HepG2 (cell line): Measurements from ENCODE around the gene SEC16A. TPM values are rescaled to one million over a fixed set of nuclear protein-coding genes. Genes with fewer than 3 reads are reported as not detected.

Source experiments
- ATAC-seq: fragments of 200-7000 bp; cut with Tn5 transposase; 3 replicates; pipeline ENCODE4 v1.9.1; 2020; ENCODE audit warnings: mild to moderate bottlenecking, moderate library complexity
- BruUV-seq: library from RNA; stranded (reverse); fragments of 400-500 nt; replicated peaks from 2 replicates; lab custom pipeline; 2021; lab: Mats Ljungman, UMichigan
- CTCF ChIA-PET: fragments of 300-600 bp; formaldehyde crosslinking; extraction: SDS; loops from one replicate; lab custom pipeline; 2021; ENCODE audit warnings: low total read pairs, inconsistent platforms, low intra/inter-chr PET ratio; lab: Yijun Ruan, JAX
- POLR2A ChIA-PET: fragments of 350-600 bp; sonication (Branson Sonifier 250); formaldehyde crosslinking; loops from one replicate; lab custom pipeline; 2020; ENCODE audit warnings: antibody characterized with exemption, inconsistent platforms; lab: Yijun Ruan, JAX
- DNase-seq: peaks from one replicate; pipeline ENCODE4 v3.0.0-alpha.2; 2015; ENCODE audit warnings: low spot score
- FAIRE-seq: peaks from 3 replicates; lab custom pipeline; 2011; peaks lifted over from hg19 to GRCh38; lab: Jason Lieb, UNC
- H2AFZ ChIP-seq: one replicate; pipeline ENCODE4 v1.6.1; 2011; ENCODE audit warnings: low read length, inconsistent platforms
- H3K27ac ChIP-seq: fragments of 300-600 bp; 3 replicates; pipeline ENCODE4 v1.8.0; 2011; ENCODE audit warnings: mixed run types, mild to moderate bottlenecking, mixed read lengths, low read length, inconsistent platforms; ENCODE audit not compliant: insufficient read depth; ENCODE audit errors: extremely low read length
- H3K27me3 ChIP-seq, 2 experiments: fragments of 200-600 bp in 1 of 2; 2 replicates in 1 of 2; 3 replicates in 1 of 2; pipeline versions ENCODE4 v1.6.0 to v1.8.0; 2011; ENCODE audit warnings: low read length in 2 of 2, mild to moderate bottlenecking in 2 of 2, moderate library complexity in 2 of 2, inconsistent platforms in 1 of 2; ENCODE audit not compliant: insufficient read depth in 2 of 2, control insufficient read depth in 1 of 2
- H3K36me3 ChIP-seq, 2 experiments: fragments of 200-600 bp in 1 of 2; replicated peaks in 1 of 2; 2 replicates in 1 of 2; 3 replicates in 1 of 2; pipeline versions ENCODE4 v1.5.1 to v1.8.0; 2011; ENCODE audit warnings: low read length in 2 of 2, inconsistent platforms in 1 of 2; ENCODE audit not compliant: insufficient read depth in 2 of 2, control insufficient read depth in 1 of 2
- H3K4me1 ChIP-seq: 2 replicates; pipeline ENCODE4 v1.5.1; 2012; ENCODE audit warnings: low read length, inconsistent platforms; ENCODE audit not compliant: insufficient read depth
- H3K4me2 ChIP-seq: 2 replicates; pipeline ENCODE4 v1.6.0; 2011; ENCODE audit warnings: low read depth, low read length, inconsistent platforms
- H3K4me3 ChIP-seq, 3 experiments: fragments of 200-600 bp in 1 of 3; sonication (generic), shearing (Covaris generic) in 1 of 3; replicated peaks in 1 of 3; 2 replicates each; pipeline ENCODE4 v1.5.1; 2011 to 2016; ENCODE audit warnings: low read length in 3 of 3, inconsistent platforms in 2 of 3, low read depth in 2 of 3, mild to moderate bottlenecking in 2 of 3, control low read depth in 1 of 3, mixed read lengths in 1 of 3; ENCODE audit not compliant: insufficient read depth in 1 of 3
- H3K79me2 ChIP-seq: one replicate; pipeline ENCODE4 v1.6.1; 2011; ENCODE audit warnings: low read length, inconsistent platforms; ENCODE audit not compliant: insufficient read depth
- H3K9ac ChIP-seq: 2 replicates; pipeline ENCODE4 v1.6.0; 2011; ENCODE audit warnings: mild to moderate bottlenecking, low read depth, low read length, inconsistent platforms; ENCODE audit not compliant: insufficient read depth
- H3K9me3 ChIP-seq: 2 replicates; pipeline ENCODE4 v1.5.1; 2012; ENCODE audit warnings: mild to moderate bottlenecking, low read length
- H4K20me1 ChIP-seq: 2 replicates; pipeline ENCODE4 v1.6.0; 2011; ENCODE audit warnings: inconsistent platforms, mild to moderate bottlenecking, low read length, moderate library complexity; ENCODE audit not compliant: insufficient read depth
- BCL3 ChIP-seq: sonication (generic); formaldehyde crosslinking; IDR thresholded peaks from 2 replicates; pipeline ENCODE4 v1.5.1; 2020; ENCODE audit warnings: mild to moderate bottlenecking, missing genetic modification reagents, moderate library complexity
- BRF2 ChIP-seq: sonication (generic); formaldehyde crosslinking; IDR thresholded peaks from 2 replicates; pipeline ENCODE4 v1.8.1; 2022; ENCODE audit warnings: mild to moderate bottlenecking, missing genetic modification reagents
- ZBTB33 ChIP-seq: sonication (generic); formaldehyde crosslinking; IDR thresholded peaks from 2 replicates; pipeline ENCODE4 v1.4.0; 2020; ENCODE audit warnings: missing genetic modification reagents
- WGBS: methylation state at CpG from one replicate; pipeline ENCODE4 v1.1.6; 2017; ENCODE audit warnings: low lambda C conversion rate; 5-methylcytosine and 5-hydroxymethylcytosine counted together
- in situ Hi-C: cut with HindIII; loops from 2 replicates; pipeline ENCODE4 v1.10.0; 2017; ENCODE audit warnings: low pct_unique_long_range_greater_than_20kb; ENCODE audit not compliant: extremely low pct_ligation_motif_present
- intact Hi-C: fragments of 100-400 bp; cut with micrococcal nuclease; formaldehyde crosslinking; loops from one replicate; pipeline ENCODE4 v1.10.0; 2022; ENCODE audit not compliant: unreplicated experiment
- polyA plus RNA-seq, 8 experiments: library from polyadenylated mRNA; depleted of rRNA in 3 of 8; stranded (reverse) in 7 of 8; unstranded in 1 of 8; fragments of >200 nt; fragmentation: Illumina TruSeq in 4 of 8; extraction: Trizol in 4 of 8; gene quantifications; 2 replicates each; pipeline versions ENCODE4 v1.2.1 to v1.2.3, GENCODE V29; 2011 to 2016; ENCODE audit warnings: low read depth in 4 of 8, missing spikeins in 1 of 8, mixed read lengths in 1 of 8; ENCODE audit not compliant: insufficient read depth in 1 of 8
- total RNA-seq, 5 experiments: library from RNA; depleted of rRNA; stranded (reverse); fragments of >200 nt; fragmentation: Illumina TruSeq; extraction: Trizol; gene quantifications; 2 replicates each; pipeline ENCODE4 v1.2.3, GENCODE V29; 2016; ENCODE audit warnings: low read depth in 1 of 5

Gene SEC16A
- total and polyA plus RNA-seq, 2 of the 13 experiments (the other 11 are each of a cell fraction or from before 2014, with no cell fraction given): 15.9 to 18.9 TPM

- Histone ChIP-seq H3K79me2 (peaks cover 26% of the 10 kb centered on the region), H3K27me3 (no peaks in the 10 kb centered on the region; a peak in 1 of 5 replicates), H2AFZ (no peak overlapping the region), H3K9ac (peak overlapping the region; percentile 26; the same call in 1 of the 2 replicates), H3K27ac (no peak overlapping the region), H3K4me1 (peaks cover 39% of the 10 kb centered on the region), H3K9me3 (no peaks in the 10 kb centered on the region), H3K4me2 (peak overlapping the region; percentile 84), H3K36me3 (peaks cover 3 to 13% of the 10 kb centered on the region in 2 experiments; a peak in 3 of 5 replicates), H4K20me1 (peaks cover 7% of the 10 kb centered on the region; the same call in 1 of the 2 replicates), H3K4me3 (peak overlapping the region in 2 of 3 experiments; percentile 6 to 89; a peak in 1 of 6 replicates)
- CTCF ChIA-PET: no interaction called here
- WGBS: 77% methylated on average over 7 of the region's 8 CpGs
- no peak for ATAC-seq
- no peak for DNase-seq
- FAIRE-seq: no peak
- POLR2A ChIA-PET: no interaction called here
- in situ Hi-C loops: no loop called here
- BruUV-seq: no TSS peak
- intact Hi-C loops: no loop called here
- peak; percentile 44; the same call in 1 of the 2 replicates for TF ChIP-seq ZBTB33
- no peak for TF ChIP-seq BCL3 (CRISPR knock-in tag)
- no peak for TF ChIP-seq BRF2 (CRISPR knock-in tag)
These were observed 45.4 kb downstream of the SEC16A start for GRCh38 chr9:136437430-136437829.
